Uterine smooth muscle cell (primary cell): Measurements from ENCODE around the gene YEATS2. TPM values are rescaled to one million over a fixed set of nuclear protein-coding genes. Genes with fewer than 3 reads are reported as not detected.

Experiments
- total RNA-seq: library from RNA; depleted of rRNA; stranded (reverse); fragments of >200 nt; gene quantifications from 2 replicates; pipeline ENCODE4 v1.2.3, GENCODE V29; 2014

Gene YEATS2
- 27.7 and 33.6 TPM in 2 replicates for total RNA-seq

DNA sequence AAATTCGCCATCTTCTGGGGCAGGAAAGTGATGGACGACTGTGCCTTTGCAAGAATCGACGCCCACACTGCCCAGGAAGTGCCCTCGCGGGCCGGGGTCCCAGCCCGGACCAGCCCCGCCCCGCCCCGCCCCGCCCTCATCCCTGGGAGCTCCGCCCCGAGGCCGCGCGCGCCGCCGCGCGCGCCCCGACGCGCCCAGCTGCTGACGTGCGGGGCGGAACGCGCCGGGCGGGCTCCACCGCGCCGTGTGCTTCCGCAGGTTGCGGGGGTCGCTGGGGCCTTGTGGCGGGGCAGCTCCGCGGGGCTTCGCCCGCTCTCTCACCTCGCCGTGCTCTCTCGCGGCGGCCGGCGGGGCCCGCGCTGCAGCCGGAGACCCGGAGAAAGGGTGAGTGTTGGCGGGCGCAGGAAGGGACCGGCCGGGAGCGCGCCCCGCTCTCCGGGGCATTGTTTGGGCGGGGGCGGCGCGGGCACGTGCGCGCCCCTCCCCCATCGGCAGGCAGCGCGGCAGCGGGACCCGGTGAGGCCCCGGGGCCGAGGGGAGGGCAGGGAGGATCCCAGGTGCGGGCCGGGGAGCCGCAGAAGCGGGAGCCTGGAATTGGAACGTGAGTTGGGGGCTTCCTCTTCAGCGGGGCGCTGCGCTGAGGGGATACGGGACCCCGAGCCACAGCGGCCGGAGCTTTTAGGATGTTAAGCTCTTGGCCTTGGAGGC lies at the start of gene YEATS2:
TSS of gene YEATS2 (plus strand) at position 188 of the 708 bp plus-strand sequence. CDS start 17,366 bp downstream, outside the sequence.

DNA sequence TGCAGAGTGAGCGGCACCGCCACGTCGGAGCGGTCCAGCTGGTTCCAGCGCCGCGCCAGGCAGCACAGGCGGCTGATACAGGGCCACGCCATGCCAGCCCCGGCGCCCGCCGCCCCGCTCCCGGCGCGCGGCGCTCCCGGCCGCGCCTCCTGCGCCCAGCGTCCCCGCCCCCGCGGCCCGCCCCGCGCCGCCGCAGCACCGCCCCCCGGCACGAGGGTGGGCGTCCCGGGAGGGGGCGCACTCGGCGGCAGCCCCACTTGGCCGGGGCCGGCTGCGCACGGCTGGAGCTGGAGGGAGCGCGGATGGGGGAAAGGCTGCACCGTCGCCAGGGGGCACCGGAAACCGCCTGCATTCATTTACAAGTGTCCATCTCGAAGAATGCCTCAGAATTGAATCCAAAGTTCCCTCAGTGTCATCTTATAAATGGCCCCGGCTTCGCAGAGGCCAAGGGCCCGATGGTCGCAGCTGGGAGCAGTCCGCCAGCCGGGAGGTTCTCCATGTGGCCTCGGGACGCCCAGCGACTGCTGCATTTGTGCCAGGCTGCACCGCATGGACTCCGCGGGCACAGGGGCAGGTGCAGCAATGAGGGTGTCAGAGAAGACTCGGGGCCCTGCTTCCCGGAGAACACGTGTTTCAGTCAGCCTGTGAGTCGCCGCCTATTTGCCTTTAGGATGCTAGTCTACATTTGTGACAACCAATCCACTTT lies 128.0 kb downstream of the YEATS2 start, which contains the start of gene MAP6D1:
TSS of gene MAP6D1 (minus strand) at position 122 of the 706 bp plus-strand sequence. CDS start at position 92, 30 bp downstream.

Other genes starting within 250 kb of the YEATS2 start
- gene KLHL6, start 142.1 kb upstream of the YEATS2 start, total RNA-seq, result under 0.01 TPM in 2 replicates
- 31.2 and 81.4 TPM in 2 replicates for gene KLHL24, start 62.2 kb upstream of the YEATS2 start, total RNA-seq
- gene MAP6D1, start 127.8 kb downstream of the YEATS2 start, total RNA-seq, result 1.2 and 2.5 TPM in 2 replicates
- 30.6 and 48.8 TPM in 2 replicates for gene PARL, start 187.1 kb downstream of the YEATS2 start, total RNA-seq